ENCODE results near the gene STAT6.
A peak's percentile ranks its signal among the peaks of the same experiment; 100 is the strongest.
"Not testable (repeated sequence)": the region's sequence is repeated elsewhere in the genome, so short reads cannot be mapped to it uniquely, and the experiment has no call there.

STAT6 gene

DNA sequence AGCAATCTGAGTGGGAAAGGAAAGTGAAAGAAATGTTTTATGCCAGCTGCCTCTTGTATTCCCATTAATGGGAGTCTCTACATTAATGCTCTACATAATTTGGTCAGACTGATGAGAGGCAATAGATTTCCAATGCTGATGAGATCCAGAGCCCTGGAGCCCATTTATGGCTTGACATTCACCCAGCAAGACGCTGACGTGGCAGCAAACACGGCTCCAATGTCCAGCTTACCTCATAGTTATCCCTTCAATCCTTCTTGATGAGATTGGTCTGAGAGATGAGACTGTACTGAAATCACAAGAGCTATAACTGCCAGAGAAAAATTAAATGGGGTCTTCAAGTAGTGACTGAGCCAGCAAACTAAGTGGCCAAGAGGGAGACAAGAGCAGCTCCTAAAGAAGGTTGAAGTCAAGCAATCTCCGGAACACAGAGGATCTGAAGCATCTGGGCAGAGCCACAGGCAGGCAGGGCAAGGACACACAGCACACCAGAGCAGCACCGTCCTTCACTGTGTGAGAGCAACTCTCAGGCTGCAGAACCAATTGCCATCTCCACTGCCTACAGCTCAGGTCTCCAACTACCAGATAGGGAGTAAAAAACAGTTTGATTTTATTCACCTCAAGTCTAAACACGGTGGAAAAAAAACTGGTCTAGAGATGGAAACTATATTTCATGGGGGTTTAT is 54.0 kb downstream of the STAT6 start:
- no peaks in the 10 kb centered on the region for H3K27me3 Mint-ChIP-seq
- H3K9me3 Mint-ChIP-seq = peaks cover 2% of the 10 kb centered on the region
- no peak for DNase-seq
- H3K36me3 Mint-ChIP-seq = peaks cover 60% of the 10 kb centered on the region
- CTCF ChIA-PET = interaction anchor here (0.7 to 2.0 kb wide), 6 partner anchors 9 to 55 kb away, joined by 3 to 7 read pairs (median 4); no protein-coding TSS in a partner anchor
- H3K4me3 Mint-ChIP-seq = no peak overlapping the region
- peaks cover 2% of the 10 kb centered on the region for H3K4me1 Mint-ChIP-seq
- H3K27ac Mint-ChIP-seq = no peak overlapping the region

- H3K4me3 Mint-ChIP-seq = no peak overlapping the region
- no peak overlapping the region for H3K27ac Mint-ChIP-seq
- CTCF ChIA-PET = no interaction called here
- peaks cover 58% of the 10 kb centered on the region for H3K36me3 Mint-ChIP-seq
- peaks cover 2% of the 10 kb centered on the region for H3K9me3 Mint-ChIP-seq
- no peak for DNase-seq
- H3K27me3 Mint-ChIP-seq = no peaks in the 10 kb centered on the region
- H3K4me1 Mint-ChIP-seq = peaks cover under 1% of the 10 kb centered on the region
Observed at GRCh38 chr12:57055824-57056223, 55.3 kb downstream of the STAT6 start.

DNA sequence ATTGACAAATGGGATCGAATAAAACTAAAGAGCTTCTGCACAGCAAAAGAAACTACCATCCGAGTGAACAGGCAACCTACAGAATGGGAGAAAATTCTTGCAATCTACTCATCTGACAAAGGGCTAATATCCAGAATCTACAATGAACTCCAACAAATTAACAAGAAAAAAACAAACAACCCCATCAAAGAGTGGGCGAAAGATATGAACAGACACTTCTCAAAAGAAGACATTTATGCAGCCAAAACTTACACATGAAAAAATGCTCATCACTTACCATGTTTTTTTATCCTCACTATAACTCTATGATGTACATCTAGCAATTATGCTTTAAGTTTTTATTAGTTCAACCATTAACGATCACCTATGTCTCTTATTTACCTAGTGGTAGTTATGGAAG is 57.3 kb downstream of the STAT6 start:
- H3K9me3 Mint-ChIP-seq, H3K27me3 Mint-ChIP-seq, H3K27ac Mint-ChIP-seq, H3K4me3 Mint-ChIP-seq, DNase-seq, H3K4me1 Mint-ChIP-seq, CTCF ChIA-PET: not testable (repeated sequence)
- peaks cover 43% of the 10 kb centered on the region for H3K36me3 Mint-ChIP-seq

DNA sequence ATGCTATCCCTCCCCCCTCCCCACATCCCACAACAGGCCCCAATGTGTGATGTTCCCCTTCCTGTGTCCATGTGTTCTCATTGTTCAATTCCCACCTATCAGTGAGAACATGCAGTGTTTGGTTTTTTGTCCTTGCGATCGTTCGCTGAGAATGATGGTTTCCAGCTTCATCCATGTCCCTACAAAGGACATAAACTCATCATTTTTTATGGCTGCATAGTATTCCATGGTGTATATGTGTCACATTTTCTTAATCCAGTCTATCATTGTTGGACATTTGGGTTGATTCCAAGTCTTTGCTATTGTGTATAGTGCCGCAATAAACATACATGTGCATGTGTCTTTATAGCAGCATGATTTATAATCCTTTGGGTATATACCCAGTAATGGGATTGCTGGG is 58.0 kb downstream of the STAT6 start:
- not testable (repeated sequence) for DNase-seq, H3K4me3 Mint-ChIP-seq, H3K27ac Mint-ChIP-seq, H3K9me3 Mint-ChIP-seq, H3K27me3 Mint-ChIP-seq
- CTCF ChIA-PET = interaction anchor here (3.4 to 6.9 kb wide), 2 partner anchors 7 to 9 kb away, joined by 21 to 30 read pairs; no protein-coding TSS in a partner anchor
- peaks cover 36% of the 10 kb centered on the region for H3K36me3 Mint-ChIP-seq
- H3K4me1 Mint-ChIP-seq = peaks cover 10% of the 10 kb centered on the region

- Mint-ChIP-seq H3K9me3 (peaks cover 2% of the 10 kb centered on the region), H3K4me1 (peaks cover 32% of the 10 kb centered on the region), H3K4me3 (no peak overlapping the region), H3K27ac (no peak overlapping the region), H3K36me3 (peaks cover 25% of the 10 kb centered on the region), H3K27me3 (peaks cover 4% of the 10 kb centered on the region)
- DNase-seq = no peak
- CTCF ChIA-PET = interaction anchor here (1.4 to 6.9 kb wide), 4 partner anchors 9 to 61 kb away, joined by 3 to 30 read pairs (median 12); no protein-coding TSS in a partner anchor
Observed at GRCh38 chr12:57051011-57051410, 60.2 kb downstream of the STAT6 start.

DNA sequence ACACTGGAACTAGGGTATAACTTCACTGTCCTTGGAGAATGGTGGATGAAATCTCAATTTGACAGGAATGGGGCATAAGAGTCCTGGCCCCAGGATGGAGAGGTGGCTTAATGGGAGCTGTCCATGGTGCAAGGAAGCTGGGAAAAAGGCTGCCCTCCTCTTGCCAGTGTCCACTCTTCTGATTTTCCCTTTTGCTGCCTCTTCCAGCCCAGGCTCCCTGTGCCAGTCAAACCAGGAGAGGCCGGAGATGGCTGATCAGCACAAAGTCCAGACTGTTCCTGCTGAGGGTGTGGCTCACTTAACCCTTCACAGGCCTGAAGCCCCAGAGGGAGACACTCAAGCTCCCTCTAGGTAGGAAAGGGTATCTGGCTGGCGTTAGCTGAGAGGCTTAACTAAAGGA is 61.3 kb downstream of the STAT6 start, which contains the start of gene MYO1A:
Gene MYO1A, minus strand, starts transcription at position 240 of the 400 bp plus-strand sequence. CDS start 1,806 bp downstream, outside the sequence.
- H3K4me1 Mint-ChIP-seq = peaks cover 34% of the 10 kb centered on the region
- peaks cover 5% of the 10 kb centered on the region for H3K27me3 Mint-ChIP-seq
- no peak within 1 kb of the TSS for H3K27ac Mint-ChIP-seq
- peaks cover 18% of the 10 kb centered on the region for H3K36me3 Mint-ChIP-seq
- no peak within 1 kb of the TSS for H3K4me3 Mint-ChIP-seq
- DNase-seq = no peak
- CTCF ChIA-PET = interaction anchor here (1.1 to 6.9 kb wide), 5 partner anchors 10 to 44 kb away, joined by 3 to 30 read pairs (median 4); no protein-coding TSS in a partner anchor
- H3K9me3 Mint-ChIP-seq = peaks cover 2% of the 10 kb centered on the region

- Mint-ChIP-seq H3K27ac (no peak overlapping the region), H3K27me3 (peaks cover 8% of the 10 kb centered on the region), H3K4me1 (peaks cover 34% of the 10 kb centered on the region), H3K4me3 (no peak overlapping the region), H3K36me3 (peaks cover 15% of the 10 kb centered on the region), H3K9me3 (peaks cover 2% of the 10 kb centered on the region)
- no peak for DNase-seq
- CTCF ChIA-PET = interaction anchor here (1.1 to 6.9 kb wide), 7 partner anchors 11 to 44 kb away, joined by 3 to 30 read pairs (median 8); no protein-coding TSS in a partner anchor
Observed at GRCh38 chr12:57049119-57049446, 62.1 kb downstream of the STAT6 start.

- peaks cover 1% of the 10 kb centered on the region for H3K9me3 Mint-ChIP-seq
- peaks cover 12% of the 10 kb centered on the region for H3K27me3 Mint-ChIP-seq
- CTCF ChIA-PET = interaction anchor here (0.8 to 6.9 kb wide), 12 partner anchors 9 to 192 kb away, joined by 3 to 30 read pairs (median 5); no protein-coding TSS in a partner anchor
- no peak overlapping the region for H3K4me3 Mint-ChIP-seq
- H3K27ac Mint-ChIP-seq = no peak overlapping the region
- peaks cover 9% of the 10 kb centered on the region for H3K36me3 Mint-ChIP-seq
- no peak for DNase-seq
- H3K4me1 Mint-ChIP-seq = peaks cover 34% of the 10 kb centered on the region
Observed at GRCh38 chr12:57048423-57049118, 62.6 kb downstream of the STAT6 start.

DNA sequence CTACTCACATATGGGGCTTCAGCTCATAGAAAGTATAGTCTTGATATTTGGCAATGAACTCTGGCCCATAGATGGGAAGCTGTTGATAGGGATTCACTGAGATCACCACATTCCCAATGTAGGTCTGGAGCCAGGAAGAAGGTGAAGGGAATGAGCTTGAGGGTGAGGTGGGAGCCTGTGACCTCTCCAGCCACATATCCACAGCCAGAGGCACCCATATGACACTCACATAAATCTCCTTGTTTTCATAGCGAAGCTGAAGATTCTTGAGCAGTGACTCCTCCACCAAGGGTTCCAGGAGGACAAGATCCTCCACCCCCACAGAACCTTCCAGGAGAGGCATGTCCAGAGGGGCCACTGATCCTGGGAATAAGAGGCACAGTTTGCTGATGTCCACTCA is 63.2 kb downstream of the STAT6 start:
- H3K4me3 Mint-ChIP-seq = no peak overlapping the region
- peaks cover 34% of the 10 kb centered on the region for H3K4me1 Mint-ChIP-seq

GRCh38 chr12:57046947-57047890 is 63.9 kb downstream of the STAT6 start:
- peaks cover 34% of the 10 kb centered on the region for H3K4me1 Mint-ChIP-seq
- peak; percentile 68 for DNase-seq

More for the DNA sequence above, 63.2 kb downstream of the STAT6 start:
- Mint-ChIP-seq H3K27me3 (peaks cover 18% of the 10 kb centered on the region), H3K36me3 (peaks cover 4% of the 10 kb centered on the region), H3K9me3 (no peaks in the 10 kb centered on the region), H3K27ac (peak overlapping the region; percentile 85)
- DNase-seq = no peak
- CTCF ChIA-PET = interaction anchor here (0.8 to 6.9 kb wide), 11 partner anchors 9 to 192 kb away, joined by 3 to 30 read pairs (median 6); no protein-coding TSS in a partner anchor

DNA sequence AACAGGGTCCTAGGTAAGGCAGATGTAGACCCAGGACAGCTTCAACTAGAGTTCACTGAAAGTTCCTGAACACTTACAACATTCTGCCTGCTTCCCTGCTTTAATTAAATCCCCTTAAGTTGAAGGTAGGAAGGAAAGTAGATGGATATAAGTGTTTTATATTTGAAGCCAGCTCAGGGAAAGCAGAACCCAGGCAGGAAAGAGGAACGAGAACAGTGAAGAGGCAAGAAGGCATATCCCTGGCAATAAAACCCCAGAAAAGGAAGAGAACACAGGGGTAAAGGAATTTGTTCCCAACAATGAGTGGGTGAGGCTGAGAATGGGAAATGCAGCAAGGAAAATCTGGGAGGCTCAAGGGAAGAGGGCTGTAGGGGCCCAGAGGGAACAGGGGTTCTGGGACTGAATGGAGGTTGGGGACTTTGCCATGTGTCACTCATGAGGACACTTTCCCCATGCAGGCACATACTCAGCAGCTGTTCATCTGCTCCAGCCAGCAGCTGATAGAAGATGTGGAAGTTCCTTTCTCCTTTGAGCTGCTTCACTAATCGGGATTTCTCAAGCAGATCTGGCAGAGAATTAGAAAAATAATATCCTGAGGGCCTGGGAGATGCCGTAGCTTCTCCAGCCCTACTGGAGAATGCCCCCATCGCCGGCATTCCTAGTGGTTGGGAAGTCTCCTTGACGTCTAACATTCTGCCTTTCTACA is 64.9 kb downstream of the STAT6 start:
- CTCF ChIA-PET = interaction anchor here (0.7 to 6.9 kb wide), 7 partner anchors 14 to 66 kb away, joined by 3 to 30 read pairs (median 4); no protein-coding TSS in a partner anchor
- Mint-ChIP-seq H3K9me3 (no peaks in the 10 kb centered on the region), H3K4me1 (peaks cover 34% of the 10 kb centered on the region)

More at GRCh38 chr12:57046947-57047890, 63.9 kb downstream of the STAT6 start:
- peaks cover 20% of the 10 kb centered on the region for H3K27me3 Mint-ChIP-seq
- CTCF ChIA-PET = interaction anchor here (0.7 to 6.9 kb wide), 14 partner anchors 10 to 193 kb away, joined by 3 to 30 read pairs (median 4); no protein-coding TSS in a partner anchor
- peak overlapping the region; percentile 85 for H3K27ac Mint-ChIP-seq
- H3K36me3 Mint-ChIP-seq = no peaks in the 10 kb centered on the region
- H3K9me3 Mint-ChIP-seq = no peaks in the 10 kb centered on the region
- no peak overlapping the region for H3K4me3 Mint-ChIP-seq

More for the DNA sequence above, 64.9 kb downstream of the STAT6 start:
- no peak for DNase-seq
- Mint-ChIP-seq H3K36me3 (no peaks in the 10 kb centered on the region), H3K27me3 (peaks cover 24% of the 10 kb centered on the region), H3K4me3 (no peak overlapping the region), H3K27ac (peak overlapping the region; percentile 33)

Data from activated naive CD4-positive, alpha-beta T cell treated with anti-CD3 and anti-CD28 coated beads, Interleukin-2, amount 10 ng/mL, durations not matched to agents 7 days and 5 days (primary cell).